HepG2 (cell line): ENCODE results near the gene NYAP2. TPM values are rescaled to one million over a fixed set of nuclear protein-coding genes. Genes with fewer than 3 reads are reported as not detected.
A peak's percentile ranks its signal among the peaks of the same experiment; 100 is the strongest.

Experiments used
- ATAC-seq: fragments of 200-7000 bp; cut with Tn5 transposase; 3 replicates; pipeline ENCODE4 v1.9.1; 2020; ENCODE audit warnings: mild to moderate bottlenecking, moderate library complexity
- BruUV-seq: library from RNA; stranded (reverse); fragments of 400-500 nt; replicated peaks from 2 replicates; lab custom pipeline; 2021; lab: Mats Ljungman, UMichigan
- CTCF ChIA-PET: fragments of 300-600 bp; formaldehyde crosslinking; extraction: SDS; loops from one replicate; lab custom pipeline; 2021; ENCODE audit warnings: low total read pairs, inconsistent platforms, low intra/inter-chr PET ratio; lab: Yijun Ruan, JAX
- POLR2A ChIA-PET: fragments of 350-600 bp; sonication (Branson Sonifier 250); formaldehyde crosslinking; loops from one replicate; lab custom pipeline; 2020; ENCODE audit warnings: antibody characterized with exemption, inconsistent platforms; lab: Yijun Ruan, JAX
- DNase-seq: peaks from one replicate; pipeline ENCODE4 v3.0.0-alpha.2; 2015; ENCODE audit warnings: low spot score
- FAIRE-seq: peaks from 3 replicates; lab custom pipeline; 2011; peaks lifted over from hg19 to GRCh38; lab: Jason Lieb, UNC
- H2AFZ ChIP-seq: one replicate; pipeline ENCODE4 v1.6.1; 2011; ENCODE audit warnings: low read length, inconsistent platforms
- H3K27ac ChIP-seq: fragments of 300-600 bp; 3 replicates; pipeline ENCODE4 v1.8.0; 2011; ENCODE audit warnings: mixed run types, mild to moderate bottlenecking, mixed read lengths, low read length, inconsistent platforms; ENCODE audit not compliant: insufficient read depth; ENCODE audit errors: extremely low read length
- H3K27me3 ChIP-seq, 2 experiments: fragments of 200-600 bp in 1 of 2; 2 replicates in 1 of 2; 3 replicates in 1 of 2; pipeline versions ENCODE4 v1.6.0 to v1.8.0; 2011; ENCODE audit warnings: low read length in 2 of 2, mild to moderate bottlenecking in 2 of 2, moderate library complexity in 2 of 2, inconsistent platforms in 1 of 2; ENCODE audit not compliant: insufficient read depth in 2 of 2, control insufficient read depth in 1 of 2
- H3K36me3 ChIP-seq, 2 experiments: fragments of 200-600 bp in 1 of 2; replicated peaks in 1 of 2; 2 replicates in 1 of 2; 3 replicates in 1 of 2; pipeline versions ENCODE4 v1.5.1 to v1.8.0; 2011; ENCODE audit warnings: low read length in 2 of 2, inconsistent platforms in 1 of 2; ENCODE audit not compliant: insufficient read depth in 2 of 2, control insufficient read depth in 1 of 2
- H3K4me1 ChIP-seq: 2 replicates; pipeline ENCODE4 v1.5.1; 2012; ENCODE audit warnings: low read length, inconsistent platforms; ENCODE audit not compliant: insufficient read depth
- H3K4me2 ChIP-seq: 2 replicates; pipeline ENCODE4 v1.6.0; 2011; ENCODE audit warnings: low read depth, low read length, inconsistent platforms
- H3K4me3 ChIP-seq, 3 experiments: fragments of 200-600 bp in 1 of 3; sonication (generic), shearing (Covaris generic) in 1 of 3; replicated peaks in 1 of 3; 2 replicates each; pipeline ENCODE4 v1.5.1; 2011 to 2016; ENCODE audit warnings: low read length in 3 of 3, inconsistent platforms in 2 of 3, low read depth in 2 of 3, mild to moderate bottlenecking in 2 of 3, control low read depth in 1 of 3, mixed read lengths in 1 of 3; ENCODE audit not compliant: insufficient read depth in 1 of 3
- H3K79me2 ChIP-seq: one replicate; pipeline ENCODE4 v1.6.1; 2011; ENCODE audit warnings: low read length, inconsistent platforms; ENCODE audit not compliant: insufficient read depth
- H3K9ac ChIP-seq: 2 replicates; pipeline ENCODE4 v1.6.0; 2011; ENCODE audit warnings: mild to moderate bottlenecking, low read depth, low read length, inconsistent platforms; ENCODE audit not compliant: insufficient read depth
- H3K9me3 ChIP-seq: 2 replicates; pipeline ENCODE4 v1.5.1; 2012; ENCODE audit warnings: mild to moderate bottlenecking, low read length
- H4K20me1 ChIP-seq: 2 replicates; pipeline ENCODE4 v1.6.0; 2011; ENCODE audit warnings: inconsistent platforms, mild to moderate bottlenecking, low read length, moderate library complexity; ENCODE audit not compliant: insufficient read depth
- DMAP1 ChIP-seq: IDR thresholded peaks from 2 replicates; pipeline ENCODE4 v1.6.1; 2016
- GLI4 ChIP-seq: sonication (generic); formaldehyde crosslinking; IDR thresholded peaks from 2 replicates; pipeline ENCODE4 v1.5.1; 2020; ENCODE audit warnings: missing genetic modification reagents, mild to moderate bottlenecking, moderate library complexity, borderline replicate concordance
- MAFF ChIP-seq: IDR thresholded peaks from 2 replicates; pipeline ENCODE4 v1.6.1; 2011; ENCODE audit warnings: low read depth, low read length, improper control_type of control experiment
- MAFK ChIP-seq, 2 experiments: IDR thresholded peaks in 1 of 2; conservative IDR thresholded peaks in 1 of 2; 2 replicates each; pipeline ENCODE4 v1.6.1; 2011; ENCODE audit warnings: improper control_type of control experiment in 2 of 2, low read length in 2 of 2
- NFE2L1 ChIP-seq: sonication (generic); formaldehyde crosslinking; IDR thresholded peaks from 2 replicates; pipeline ENCODE4 v1.4.0; 2020; ENCODE audit warnings: missing genetic modification reagents, mild to moderate bottlenecking, borderline replicate concordance
- NFE2L2 ChIP-seq: fragments of 150-350 bp; IDR thresholded peaks from 2 replicates; pipeline ENCODE4 v1.6.1; 2014; ENCODE audit warnings: low read length
- RAD21 ChIP-seq: fragments of 450-650 bp; formaldehyde crosslinking; IDR thresholded peaks from 2 replicates; pipeline ENCODE4 v1.5.0; 2020; ENCODE audit warnings: mild to moderate bottlenecking
- YEATS4 ChIP-seq: sonication (generic); formaldehyde crosslinking; IDR thresholded peaks from 2 replicates; pipeline ENCODE4 v1.4.0; 2020; ENCODE audit warnings: missing genetic modification reagents, borderline replicate concordance
- ZNF30 ChIP-seq: sonication (generic); formaldehyde crosslinking; IDR thresholded peaks from 2 replicates; pipeline ENCODE4 v1.5.0; 2020; ENCODE audit warnings: mild to moderate bottlenecking, missing genetic modification reagents
- ZSCAN30 ChIP-seq: sonication (generic); formaldehyde crosslinking; IDR thresholded peaks from 2 replicates; pipeline ENCODE4 v1.5.0; 2020; ENCODE audit warnings: mild to moderate bottlenecking, missing genetic modification reagents
- WGBS: methylation state at CpG from one replicate; pipeline ENCODE4 v1.1.6; 2017; ENCODE audit warnings: low lambda C conversion rate; 5-methylcytosine and 5-hydroxymethylcytosine counted together
- in situ Hi-C: cut with HindIII; loops from 2 replicates; pipeline ENCODE4 v1.10.0; 2017; ENCODE audit warnings: low pct_unique_long_range_greater_than_20kb; ENCODE audit not compliant: extremely low pct_ligation_motif_present
- intact Hi-C: fragments of 100-400 bp; cut with micrococcal nuclease; formaldehyde crosslinking; loops from one replicate; pipeline ENCODE4 v1.10.0; 2022; ENCODE audit not compliant: unreplicated experiment
- polyA plus RNA-seq, 8 experiments: library from polyadenylated mRNA; depleted of rRNA in 3 of 8; stranded (reverse) in 7 of 8; unstranded in 1 of 8; fragments of >200 nt; fragmentation: Illumina TruSeq in 4 of 8; extraction: Trizol in 4 of 8; gene quantifications; 2 replicates each; pipeline versions ENCODE4 v1.2.1 to v1.2.3, GENCODE V29; 2011 to 2016; ENCODE audit warnings: low read depth in 4 of 8, missing spikeins in 1 of 8, mixed read lengths in 1 of 8; ENCODE audit not compliant: insufficient read depth in 1 of 8
- total RNA-seq, 5 experiments: library from RNA; depleted of rRNA; stranded (reverse); fragments of >200 nt; fragmentation: Illumina TruSeq; extraction: Trizol; gene quantifications; 2 replicates each; pipeline ENCODE4 v1.2.3, GENCODE V29; 2016; ENCODE audit warnings: low read depth in 1 of 5
- TF ChIP-seq, protein P1 (sequence below): sonication (generic); formaldehyde crosslinking; IDR thresholded peaks from 2 replicates; pipeline ENCODE4 v1.5.0; 2020; ENCODE audit warnings: mild to moderate bottlenecking, missing genetic modification reagents, borderline replicate concordance
- TF ChIP-seq, protein P2 (sequence below): sonication (generic); formaldehyde crosslinking; IDR thresholded peaks from 2 replicates; pipeline ENCODE4 v1.5.0; 2020; ENCODE audit warnings: missing genetic modification reagents
- TF ChIP-seq, protein P3 (sequence below), 2 experiments: sonication (generic) in 1 of 2; formaldehyde crosslinking in 1 of 2; IDR thresholded peaks; 2 replicates each; pipeline versions ENCODE4 v1.6.1 to v1.9.0; 2014 to 2022; ENCODE audit warnings: antibody characterized with exemption in 1 of 2, borderline replicate concordance in 1 of 2, inconsistent platforms in 1 of 2, low read depth in 1 of 2, missing genetic modification reagents in 1 of 2

The NYAP2 gene
- total and polyA plus RNA-seq, 2 of the 13 experiments (the other 11 are each of a cell fraction or from before 2014, with no cell fraction given), result not detected

DNA sequence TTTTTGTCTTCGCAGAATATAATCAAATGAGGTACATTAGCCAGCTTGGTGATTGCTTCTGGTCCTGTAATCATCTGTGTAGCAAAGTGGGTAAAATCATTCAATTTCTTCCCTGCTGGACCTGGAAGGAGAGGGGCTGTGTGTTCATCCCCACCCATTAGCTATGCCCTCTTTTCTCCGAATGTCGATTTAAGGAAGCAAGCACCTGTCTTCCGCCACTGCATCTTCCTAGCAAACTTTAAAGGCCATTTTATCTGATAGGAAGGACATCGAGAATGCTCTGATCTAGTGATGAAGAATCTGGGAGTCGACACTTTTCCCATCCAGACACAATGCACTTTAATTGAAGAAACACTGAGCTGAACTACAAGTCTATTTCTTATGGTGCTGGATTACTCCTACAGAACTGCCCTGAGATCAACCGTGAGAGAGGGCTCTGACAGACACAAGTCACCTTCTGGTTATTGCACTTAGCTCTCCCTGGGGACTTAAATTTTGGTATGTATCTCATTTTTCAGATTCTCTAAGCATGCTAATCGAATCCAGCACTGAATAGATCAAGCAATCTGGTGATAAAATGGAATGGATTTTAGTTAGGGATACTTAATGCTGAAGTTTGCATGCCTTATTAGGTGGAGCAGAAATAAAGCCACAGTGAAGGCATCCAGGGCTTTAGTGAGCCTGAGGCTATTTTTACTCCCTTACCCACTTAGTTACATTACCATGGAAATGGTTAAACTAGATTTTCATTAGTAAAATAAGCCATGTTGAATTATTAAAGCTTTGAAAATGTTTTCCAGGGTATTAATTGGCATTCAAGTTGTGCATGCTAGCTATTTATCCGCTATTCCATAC is 1.3 kb downstream of the NYAP2 start (continued):
- TF ChIP-seq ZSCAN30 (CRISPR knock-in tag) (no peak), NFE2L2 (no peak), RAD21 (no peak), YEATS4 (CRISPR knock-in tag) (no peak)
- TF ChIP-seq, all 625 proteins: peak for 0

DNA sequence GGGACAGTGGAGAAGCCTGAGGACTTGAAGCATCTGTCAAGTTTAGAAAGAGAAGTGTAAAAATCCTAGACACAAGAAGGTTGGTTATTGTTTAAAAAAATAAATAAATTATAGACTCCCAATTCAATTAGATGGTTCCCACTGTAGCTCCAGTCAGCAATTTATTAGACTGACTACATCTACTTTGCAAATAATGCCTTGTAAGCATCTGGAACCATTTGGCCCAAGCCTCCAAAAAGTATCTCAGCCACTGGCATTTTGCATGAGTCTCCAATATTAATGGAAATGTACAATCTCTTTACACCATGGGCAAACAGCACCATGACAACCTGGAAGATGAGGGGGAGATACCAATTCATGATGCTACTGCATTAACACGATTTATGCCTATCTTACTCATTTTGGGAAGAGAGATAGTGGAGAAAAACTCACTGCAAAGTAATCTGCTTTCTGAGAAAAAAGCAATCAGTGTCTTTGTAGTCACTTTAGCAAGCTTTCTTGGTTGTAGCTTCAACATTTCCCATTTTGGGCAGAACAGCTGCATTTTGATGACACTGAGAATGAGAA is 2.8 kb downstream of the NYAP2 start:
- ChIA-PET CTCF (no interaction called here), POLR2A (no interaction called here)
- Histone ChIP-seq H3K27ac (no peak overlapping the region), H3K4me2 (no peak overlapping the region), H2AFZ (no peak overlapping the region), H3K9me3 (no peaks in the 10 kb centered on the region), H3K9ac (no peak overlapping the region), H3K79me2 (no peaks in the 10 kb centered on the region), H3K36me3 (no peaks in the 10 kb centered on the region), H3K27me3 (no peaks in the 10 kb centered on the region), H3K4me1 (no peaks in the 10 kb centered on the region), H3K4me3 (no peak overlapping the region), H4K20me1 (no peaks in the 10 kb centered on the region)
- intact Hi-C loops (no loop called here), in situ Hi-C loops (no loop called here)
- DNase-seq (no peak), FAIRE-seq (no peak), ATAC-seq (no peak)
- no TSS peak for BruUV-seq
- WGBS, result 0% methylated on average over 1 of the region's 1 CpG
- TF ChIP-seq GLI4 (CRISPR knock-in tag) (no peak), DMAP1 (CRISPR knock-in tag) (no peak), MAFF (peak; percentile 28; the same call in 1 of the 2 replicates), NFE2L1 (CRISPR knock-in tag) (no peak), MAFK (conservative IDR thresholded peaks at IDR 0.05 in 1 of 2, IDR thresholded peaks at IDR 0.05 in 1 of 2; ENCODE audit: low read length in 2 of 2) (peak; percentile 39 to 79; a peak in 3 of 4 replicates), ZNF30 (CRISPR knock-in tag) (no peak)
- TF ChIP-seq, protein P1, sequence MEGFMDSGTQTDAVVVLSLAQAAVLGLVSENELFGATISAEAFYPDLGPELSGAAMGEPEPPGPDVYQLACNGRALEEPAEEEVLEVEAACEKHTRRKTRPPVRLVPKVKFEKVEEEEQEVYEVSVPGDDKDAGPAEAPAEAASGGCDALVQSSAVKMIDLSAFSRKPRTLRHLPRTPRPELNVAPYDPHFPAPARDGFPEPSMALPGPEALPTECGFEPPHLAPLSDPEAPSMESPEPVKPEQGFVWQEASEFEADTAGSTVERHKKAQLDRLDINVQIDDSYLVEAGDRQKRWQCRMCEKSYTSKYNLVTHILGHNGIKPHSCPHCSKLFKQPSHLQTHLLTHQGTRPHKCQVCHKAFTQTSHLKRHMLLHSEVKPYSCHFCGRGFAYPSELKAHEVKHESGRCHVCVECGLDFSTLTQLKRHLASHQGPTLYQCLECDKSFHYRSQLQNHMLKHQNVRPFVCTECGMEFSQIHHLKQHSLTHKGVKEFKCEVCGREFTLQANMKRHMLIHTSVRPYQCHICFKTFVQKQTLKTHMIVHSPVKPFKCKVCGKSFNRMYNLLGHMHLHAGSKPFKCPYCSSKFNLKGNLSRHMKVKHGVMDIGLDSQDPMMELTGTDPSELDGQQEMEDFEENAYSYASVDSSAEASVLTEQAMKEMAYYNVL (CRISPR knock-in tag), result no peak
- TF ChIP-seq, protein P2, sequence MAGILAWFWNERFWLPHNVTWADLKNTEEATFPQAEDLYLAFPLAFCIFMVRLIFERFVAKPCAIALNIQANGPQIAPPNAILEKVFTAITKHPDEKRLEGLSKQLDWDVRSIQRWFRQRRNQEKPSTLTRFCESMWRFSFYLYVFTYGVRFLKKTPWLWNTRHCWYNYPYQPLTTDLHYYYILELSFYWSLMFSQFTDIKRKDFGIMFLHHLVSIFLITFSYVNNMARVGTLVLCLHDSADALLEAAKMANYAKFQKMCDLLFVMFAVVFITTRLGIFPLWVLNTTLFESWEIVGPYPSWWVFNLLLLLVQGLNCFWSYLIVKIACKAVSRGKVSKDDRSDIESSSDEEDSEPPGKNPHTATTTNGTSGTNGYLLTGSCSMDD (CRISPR knock-in tag), result no peak
- TF ChIP-seq, protein P3, sequence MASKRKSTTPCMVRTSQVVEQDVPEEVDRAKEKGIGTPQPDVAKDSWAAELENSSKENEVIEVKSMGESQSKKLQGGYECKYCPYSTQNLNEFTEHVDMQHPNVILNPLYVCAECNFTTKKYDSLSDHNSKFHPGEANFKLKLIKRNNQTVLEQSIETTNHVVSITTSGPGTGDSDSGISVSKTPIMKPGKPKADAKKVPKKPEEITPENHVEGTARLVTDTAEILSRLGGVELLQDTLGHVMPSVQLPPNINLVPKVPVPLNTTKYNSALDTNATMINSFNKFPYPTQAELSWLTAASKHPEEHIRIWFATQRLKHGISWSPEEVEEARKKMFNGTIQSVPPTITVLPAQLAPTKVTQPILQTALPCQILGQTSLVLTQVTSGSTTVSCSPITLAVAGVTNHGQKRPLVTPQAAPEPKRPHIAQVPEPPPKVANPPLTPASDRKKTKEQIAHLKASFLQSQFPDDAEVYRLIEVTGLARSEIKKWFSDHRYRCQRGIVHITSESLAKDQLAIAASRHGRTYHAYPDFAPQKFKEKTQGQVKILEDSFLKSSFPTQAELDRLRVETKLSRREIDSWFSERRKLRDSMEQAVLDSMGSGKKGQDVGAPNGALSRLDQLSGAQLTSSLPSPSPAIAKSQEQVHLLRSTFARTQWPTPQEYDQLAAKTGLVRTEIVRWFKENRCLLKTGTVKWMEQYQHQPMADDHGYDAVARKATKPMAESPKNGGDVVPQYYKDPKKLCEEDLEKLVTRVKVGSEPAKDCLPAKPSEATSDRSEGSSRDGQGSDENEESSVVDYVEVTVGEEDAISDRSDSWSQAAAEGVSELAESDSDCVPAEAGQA (IDR thresholded peaks at IDR 0.05; ENCODE audit: low read depth), result no peak
- TF ChIP-seq, protein P3 (CRISPR knock-in tag; IDR thresholded peaks at IDR 0.05; ENCODE audit: borderline replicate concordance), result no peak
